ENCODE data around the gene HPSE2.

Gene HPSE2

DNA sequence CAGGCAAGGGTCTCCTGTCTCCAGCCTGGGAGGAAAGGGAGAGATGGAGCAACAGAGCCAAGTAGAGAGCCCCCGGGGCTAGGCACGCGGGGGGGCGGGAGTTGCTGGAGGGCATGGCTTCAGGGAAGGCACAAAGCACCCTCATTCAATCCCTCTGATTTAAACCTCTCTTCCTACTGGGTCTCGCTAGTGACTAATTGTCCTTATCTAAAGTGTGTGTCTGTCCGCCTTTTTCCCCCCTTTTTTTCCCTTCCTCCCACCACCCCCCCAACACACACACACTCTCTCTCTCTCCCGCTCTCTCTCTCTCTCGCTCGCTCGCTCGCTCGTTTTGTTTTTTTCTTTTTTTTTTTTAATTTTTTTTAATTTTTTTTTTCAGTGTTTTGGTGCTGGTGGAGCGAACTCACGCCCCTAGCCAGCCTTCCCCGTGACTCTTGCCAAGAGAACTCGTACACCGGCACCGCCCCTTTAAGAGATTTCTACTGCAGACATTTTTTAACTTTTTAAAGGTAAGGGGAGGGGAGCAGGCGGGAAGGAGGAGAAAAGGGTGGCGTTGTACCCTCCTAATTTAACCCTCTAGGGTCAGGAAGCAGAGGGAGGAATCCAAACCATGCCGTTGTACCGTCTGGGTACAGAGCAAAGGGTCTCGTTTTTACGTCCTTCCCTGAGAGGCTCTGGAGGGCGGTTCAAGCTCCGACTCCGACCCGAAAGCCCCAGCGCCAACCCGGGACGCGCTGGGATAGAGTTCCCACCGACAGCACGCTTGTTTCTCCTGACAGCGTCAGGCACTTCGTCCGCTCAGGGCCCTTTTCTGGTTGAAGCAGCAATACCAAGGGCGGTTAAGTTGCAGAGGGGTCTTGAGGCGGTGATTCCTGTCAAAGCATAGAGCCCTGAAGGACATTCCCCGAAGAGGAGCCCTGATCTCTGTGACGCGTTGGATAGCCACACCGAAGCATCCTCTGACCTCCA, at the start of gene HPSE2:
HPSE2 (minus strand) TSS at position 195 of the 969 bp plus-strand sequence.
- Mint-ChIP-seq H3K4me3 (peak within 1 kb of the TSS; percentile 77 to 89 (median 78)), H3K27ac (peak within 1 kb of the TSS in 2 of 3 experiments; percentile 3 to 11), H3K36me3 (ENCODE audit: low read depth) (no peaks in the 10 kb centered on the region), H3K4me1 (peaks cover 38% of the 10 kb centered on the region), H3K27me3 (ENCODE audit: low read depth) (peaks cover 84% of the 10 kb centered on the region), H3K9me3 (no peaks in the 10 kb centered on the region)
- TF ChIP-seq, protein P1, sequence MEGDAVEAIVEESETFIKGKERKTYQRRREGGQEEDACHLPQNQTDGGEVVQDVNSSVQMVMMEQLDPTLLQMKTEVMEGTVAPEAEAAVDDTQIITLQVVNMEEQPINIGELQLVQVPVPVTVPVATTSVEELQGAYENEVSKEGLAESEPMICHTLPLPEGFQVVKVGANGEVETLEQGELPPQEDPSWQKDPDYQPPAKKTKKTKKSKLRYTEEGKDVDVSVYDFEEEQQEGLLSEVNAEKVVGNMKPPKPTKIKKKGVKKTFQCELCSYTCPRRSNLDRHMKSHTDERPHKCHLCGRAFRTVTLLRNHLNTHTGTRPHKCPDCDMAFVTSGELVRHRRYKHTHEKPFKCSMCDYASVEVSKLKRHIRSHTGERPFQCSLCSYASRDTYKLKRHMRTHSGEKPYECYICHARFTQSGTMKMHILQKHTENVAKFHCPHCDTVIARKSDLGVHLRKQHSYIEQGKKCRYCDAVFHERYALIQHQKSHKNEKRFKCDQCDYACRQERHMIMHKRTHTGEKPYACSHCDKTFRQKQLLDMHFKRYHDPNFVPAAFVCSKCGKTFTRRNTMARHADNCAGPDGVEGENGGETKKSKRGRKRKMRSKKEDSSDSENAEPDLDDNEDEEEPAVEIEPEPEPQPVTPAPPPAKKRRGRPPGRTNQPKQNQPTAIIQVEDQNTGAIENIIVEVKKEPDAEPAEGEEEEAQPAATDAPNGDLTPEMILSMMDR (IDR thresholded peaks at IDR 0.05; ENCODE audit: unreplicated experiment in 3 of 3): no peak

DNA sequence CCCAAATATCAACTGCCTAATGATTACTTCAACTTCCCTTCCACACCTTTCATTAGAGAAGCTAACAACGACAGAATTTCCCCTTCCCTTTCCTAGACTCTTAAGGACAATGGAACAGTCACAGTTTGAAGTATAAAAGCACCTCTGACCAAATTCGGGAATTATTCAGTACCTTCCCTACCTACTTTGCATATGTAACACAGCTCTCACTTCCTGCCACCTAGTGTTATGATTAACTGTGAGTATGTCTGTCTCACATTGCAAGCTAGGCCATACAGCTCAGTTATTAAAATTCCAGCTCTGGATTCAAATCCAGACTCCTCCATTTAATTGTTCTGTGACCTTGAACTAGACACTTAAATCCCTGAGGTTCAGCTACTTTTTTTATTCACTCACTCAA, 44.8 kb upstream of the HPSE2 start:
- peaks cover 13% of the 10 kb centered on the region for H3K9me3 Mint-ChIP-seq
- no peak overlapping the region for H3K27ac Mint-ChIP-seq
- peaks cover 7% of the 10 kb centered on the region for H3K4me1 Mint-ChIP-seq
- TF ChIP-seq, protein P1 (IDR thresholded peaks at IDR 0.05; ENCODE audit: unreplicated experiment in 3 of 3): no peak
- no peak overlapping the region for H3K4me3 Mint-ChIP-seq
- peaks cover 3% of the 10 kb centered on the region for H3K27me3 Mint-ChIP-seq (ENCODE audit: low read depth)
- no peaks in the 10 kb centered on the region for H3K36me3 Mint-ChIP-seq (ENCODE audit: low read depth)

DNA sequence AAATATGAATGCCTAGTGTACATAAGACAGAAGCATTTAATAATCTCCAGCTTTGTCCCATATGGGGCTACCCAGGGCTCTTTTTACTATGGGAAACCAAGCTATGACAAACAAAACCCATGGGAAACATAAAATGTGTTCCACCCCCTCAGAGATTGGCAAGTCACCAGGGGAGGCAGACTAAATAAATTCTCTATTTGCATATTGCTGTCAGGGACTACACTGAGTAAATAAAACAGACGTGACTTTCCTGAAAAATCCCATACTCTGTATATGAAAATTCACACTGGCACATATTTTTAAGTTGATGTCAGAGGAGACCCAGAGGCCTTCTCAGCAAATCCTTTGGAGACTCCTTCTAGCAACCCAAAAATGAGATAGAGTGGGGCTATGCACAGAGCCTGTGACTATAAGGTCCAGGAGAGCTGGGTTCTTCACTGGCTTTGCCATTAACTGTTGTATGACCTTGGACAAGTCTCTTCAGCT, 44.0 kb upstream of the HPSE2 start:
- H3K27ac Mint-ChIP-seq: peak overlapping the region in 1 of 3 experiments; percentile 45

DNA sequence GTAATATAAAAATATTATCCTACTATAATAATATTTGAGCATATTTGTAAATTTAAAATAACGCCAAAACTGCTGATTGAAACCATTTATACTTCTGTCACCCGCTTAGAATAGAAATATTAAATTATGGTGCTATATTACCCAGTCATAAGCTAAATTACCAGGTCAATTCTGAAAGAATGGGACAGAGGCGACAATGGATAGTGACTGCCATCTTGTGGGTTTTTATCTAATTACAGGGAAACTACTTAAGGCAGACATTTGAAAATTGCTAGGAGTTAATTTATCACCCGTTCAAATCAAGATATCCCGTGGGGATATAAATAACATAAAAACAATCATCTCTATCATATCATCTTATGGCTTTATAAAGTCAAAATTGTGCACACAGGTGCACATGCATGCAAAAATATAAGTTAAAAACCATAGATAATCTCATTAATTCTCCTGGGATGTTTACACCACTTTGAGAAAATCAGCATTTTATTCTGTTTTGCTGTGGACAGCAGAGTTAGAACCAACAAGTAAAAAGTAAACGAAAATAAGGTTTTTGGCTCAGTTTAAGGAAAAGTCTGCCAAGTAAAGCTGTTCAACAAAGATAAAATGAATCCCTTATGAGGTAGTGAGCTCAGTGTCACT, 41.3 kb upstream of the HPSE2 start:
- Mint-ChIP-seq H3K4me3 (no peak overlapping the region), H3K4me1 (peaks cover 7% of the 10 kb centered on the region), H3K27me3 (ENCODE audit: low read depth) (peaks cover 3% of the 10 kb centered on the region), H3K27ac (no peak overlapping the region), H3K36me3 (ENCODE audit: low read depth) (no peaks in the 10 kb centered on the region), H3K9me3 (peaks cover 4% of the 10 kb centered on the region)
- TF ChIP-seq, protein P1 (IDR thresholded peaks at IDR 0.05; ENCODE audit: unreplicated experiment in 3 of 3): peak in 2 of 3 experiments; percentile 31 to 54

More for the DNA sequence above, 44.0 kb upstream of the HPSE2 start:
- no peaks in the 10 kb centered on the region for H3K27me3 Mint-ChIP-seq (ENCODE audit: low read depth)
- H3K36me3 Mint-ChIP-seq (ENCODE audit: low read depth): no peaks in the 10 kb centered on the region
- H3K4me3 Mint-ChIP-seq: no peak overlapping the region
- peaks cover 13% of the 10 kb centered on the region for H3K9me3 Mint-ChIP-seq
- H3K4me1 Mint-ChIP-seq: peaks cover 7% of the 10 kb centered on the region
- TF ChIP-seq, protein P1 (IDR thresholded peaks at IDR 0.05; ENCODE audit: unreplicated experiment in 3 of 3): no peak

DNA sequence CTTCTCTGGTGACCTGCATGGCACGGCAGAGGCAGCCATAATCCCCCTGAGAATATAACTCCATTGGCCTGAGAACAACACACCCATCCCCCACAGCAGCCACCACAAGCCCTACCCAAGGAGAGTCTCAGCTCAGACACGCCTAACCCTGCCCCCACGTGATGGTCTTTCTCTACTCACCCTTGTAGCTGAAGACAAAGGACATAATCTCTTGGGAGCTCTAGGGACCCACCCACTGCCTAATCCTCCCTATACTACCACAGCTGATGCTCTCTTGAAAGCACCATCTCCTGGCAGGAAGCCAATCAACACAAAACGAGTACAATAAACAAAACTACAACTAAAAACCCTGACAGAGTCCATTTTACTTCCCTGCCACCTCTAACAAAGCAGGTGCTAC, 30.7 kb upstream of the HPSE2 start:
- Mint-ChIP-seq H3K27me3 (ENCODE audit: low read depth) (peaks cover 1% of the 10 kb centered on the region), H3K27ac (no peak overlapping the region), H3K36me3 (ENCODE audit: low read depth) (no peaks in the 10 kb centered on the region), H3K9me3 (peaks cover 37% of the 10 kb centered on the region), H3K4me3 (no peak overlapping the region), H3K4me1 (no peaks in the 10 kb centered on the region)
- TF ChIP-seq, protein P1 (IDR thresholded peaks at IDR 0.05; ENCODE audit: unreplicated experiment in 3 of 3): no peak
